ENCODE measurements around the gene GAA. TPM values are rescaled to one million over a fixed set of nuclear protein-coding genes. Genes with fewer than 3 reads are reported as not detected.

Gene GAA
- total and polyA plus RNA-seq, 2 donors (not counting 1 experiment from before 2014, with no cell fraction given): 32.3 to 39.4 TPM

- H3K9ac ChIP-seq (ENCODE audit: low read length): no peak overlapping the region
- DNase-seq: no peak
- no peak overlapping the region for H3K4me3 ChIP-seq (ENCODE audit: control extremely low read depth in 1 of 5, extremely low read depth in 1 of 5, insufficient read depth in 1 of 5, low read depth in 2 of 5, low read length in 4 of 5)
- Mint-ChIP-seq H3K4me3 (no peak overlapping the region), H3K27me3 (no peaks in the 10 kb centered on the region), H3K27ac (no peak overlapping the region), H3K4me1 (no peaks in the 10 kb centered on the region), H3K9me3 (ENCODE audit: insufficient read depth) (no peaks in the 10 kb centered on the region)
- H3K9me3 ChIP-seq (ENCODE audit: control extremely low read depth in 1 of 3, control insufficient read depth in 2 of 3, insufficient read depth in 1 of 3, low read length in 2 of 3): no peaks in the 10 kb centered on the region
- H3K4me1 ChIP-seq (ENCODE audit: control insufficient read depth in 2 of 2, insufficient read depth in 2 of 2, low read length in 2 of 2): no peaks in the 10 kb centered on the region
- no peaks in the 10 kb centered on the region for H4K20me1 ChIP-seq (ENCODE audit: control insufficient read depth, insufficient read depth, low read length, poor library complexity, severe bottlenecking)
- ChIA-PET CTCF (no interaction called here), POLR2A (interaction anchor here (0.6 kb wide), 1 partner anchor 50 kb away, joined by 4 read pairs; no protein-coding TSS in a partner anchor)
- WGBS (ENCODE audit: insufficient coverage): 98% methylated on average over 6 of the region's 6 CpGs
- no peaks in the 10 kb centered on the region for H3K27me3 ChIP-seq (replicated peaks in 1 of 4; ENCODE audit: control extremely low read depth in 1 of 4, control insufficient read depth in 3 of 4, insufficient read depth in 4 of 4, low read length in 3 of 4)
- no peak overlapping the region for H2AFZ ChIP-seq (ENCODE audit: insufficient read depth, low read depth, low read length, poor library complexity, severe bottlenecking)
- H3K36me3 ChIP-seq (replicated peaks in 1 of 2; ENCODE audit: control extremely low read depth in 1 of 2, control insufficient read depth in 1 of 2, extremely low read depth in 1 of 2, insufficient read depth in 2 of 2, low read length in 1 of 2): peaks cover 0 to 55% of the 10 kb centered on the region in 2 experiments
- intact Hi-C loops (cut with micrococcal nuclease): no loop called here
- H3K79me2 ChIP-seq (ENCODE audit: control insufficient read depth, insufficient read depth, low read length): no peaks in the 10 kb centered on the region
- H3K27ac ChIP-seq (ENCODE audit: low read length in 2 of 2): no peak overlapping the region
- no peak for ATAC-seq (ENCODE audit: low read depth)
- no peak overlapping the region for H3K4me2 ChIP-seq (replicated peaks; ENCODE audit: low read depth, low read length, poor library complexity, severe bottlenecking)
- TF ChIP-seq EZH2 (IDR thresholded peaks at IDR 0.05; ENCODE audit: borderline replicate concordance, insufficient read depth, low read depth, low read length, poor library complexity, severe bottlenecking) (no peak), CTCF (IDR thresholded peaks at IDR 0.05) (no peak)
These were observed 32.2 kb downstream of the GAA start for GRCh38 chr17:80133626-80133970.

GRCh38 chr17:80137131-80137530 lies 35.8 kb downstream of the GAA start:
- Histone ChIP-seq H3K9me3 (ENCODE audit: control extremely low read depth in 1 of 3, control insufficient read depth in 2 of 3, insufficient read depth in 1 of 3, low read length in 2 of 3) (no peaks in the 10 kb centered on the region), H3K4me3 (ENCODE audit: control extremely low read depth in 1 of 5, extremely low read depth in 1 of 5, insufficient read depth in 1 of 5, low read depth in 2 of 5, low read length in 4 of 5) (no peak overlapping the region), H3K4me1 (ENCODE audit: control insufficient read depth in 2 of 2, insufficient read depth in 2 of 2, low read length in 2 of 2) (no peaks in the 10 kb centered on the region), H3K27ac (ENCODE audit: low read length in 2 of 2) (no peak overlapping the region), H2AFZ (ENCODE audit: insufficient read depth, low read depth, low read length, poor library complexity, severe bottlenecking) (no peak overlapping the region), H3K27me3 (replicated peaks in 1 of 4; ENCODE audit: control extremely low read depth in 1 of 4, control insufficient read depth in 3 of 4, insufficient read depth in 4 of 4, low read length in 3 of 4) (no peaks in the 10 kb centered on the region), H3K4me2 (replicated peaks; ENCODE audit: low read depth, low read length, poor library complexity, severe bottlenecking) (no peak overlapping the region), H3K9ac (ENCODE audit: low read length) (no peak overlapping the region), H4K20me1 (ENCODE audit: control insufficient read depth, insufficient read depth, low read length, poor library complexity, severe bottlenecking) (peaks cover 9% of the 10 kb centered on the region), H3K79me2 (ENCODE audit: control insufficient read depth, insufficient read depth, low read length) (no peaks in the 10 kb centered on the region), H3K36me3 (replicated peaks in 1 of 2; ENCODE audit: control extremely low read depth in 1 of 2, control insufficient read depth in 1 of 2, extremely low read depth in 1 of 2, insufficient read depth in 2 of 2, low read length in 1 of 2) (peaks cover 3 to 88% of the 10 kb centered on the region in 2 experiments)
- TF ChIP-seq EZH2 (IDR thresholded peaks at IDR 0.05; ENCODE audit: borderline replicate concordance, insufficient read depth, low read depth, low read length, poor library complexity, severe bottlenecking) (no peak), CTCF (IDR thresholded peaks at IDR 0.05) (no peak)
- no peaks in the 10 kb centered on the region for H3K4me1 Mint-ChIP-seq
- DNase-seq (no peak), ATAC-seq (ENCODE audit: low read depth) (no peak)
- no peak overlapping the region for H3K27ac Mint-ChIP-seq
- no peaks in the 10 kb centered on the region for H3K9me3 Mint-ChIP-seq (ENCODE audit: insufficient read depth)
- WGBS (ENCODE audit: insufficient coverage): 94% methylated on average over 4 of the region's 9 CpGs
- POLR2A ChIA-PET: no interaction called here
- intact Hi-C loops (cut with micrococcal nuclease): no loop called here
- no peak overlapping the region for H3K4me3 Mint-ChIP-seq
- CTCF ChIA-PET: no interaction called here
- no peaks in the 10 kb centered on the region for H3K27me3 Mint-ChIP-seq

Measured in B cell (primary cell).